H1 (cell line): Measurements from ENCODE around the gene PI4K2A. TPM values are rescaled to one million over a fixed set of nuclear protein-coding genes. Genes with fewer than 3 reads are reported as not detected.
A peak's percentile ranks its signal among the peaks of the same experiment; 100 is the strongest.

Experiments used
- CTCF ChIA-PET: fragments of 300-600 bp; sonication (Branson Sonifier 250); formaldehyde crosslinking; loops from one replicate; lab custom pipeline; 2021; ENCODE audit not compliant: partially characterized antibody; lab: Charles Lee
- POLR2A ChIA-PET: fragments of 300-600 bp; sonication (Branson Sonifier 250); formaldehyde crosslinking; loops from one replicate; lab custom pipeline; 2021; ENCODE audit warnings: inconsistent platforms; ENCODE audit not compliant: partially characterized antibody; lab: Charles Lee
- DNase-seq, 2 experiments: peaks; one replicate each; pipeline versions ENCODE4 v3.0.0 to v3.0.0-alpha.2; 2010 to 2022; ENCODE audit warnings: low spot score in 2 of 2, low read depth in 1 of 2, mixed read lengths in 1 of 2
- FAIRE-seq: peaks from 2 replicates; lab custom pipeline; 2011; peaks lifted over from hg19 to GRCh38; lab: Jason Lieb, UNC
- H2AFZ ChIP-seq: 2 replicates; pipeline ENCODE4 v1.8.1; 2012; ENCODE audit warnings: low read length, inconsistent platforms
- H2AK5ac ChIP-seq: 2 replicates; pipeline ENCODE4 v1.6.1; 2013; ENCODE audit warnings: low read depth, low read length
- H2BK120ac ChIP-seq: replicated peaks from 2 replicates; pipeline ENCODE3; 2013; ENCODE audit warnings: low read depth, low read length, inconsistent platforms
- H2BK12ac ChIP-seq: 2 replicates; pipeline ENCODE4 v1.6.1; 2013; ENCODE audit warnings: low read depth, low read length
- H2BK15ac ChIP-seq: 2 replicates; pipeline ENCODE4 v1.6.1; 2013; ENCODE audit warnings: low read length
- H2BK20ac ChIP-seq: 2 replicates; pipeline ENCODE4 v1.6.1; 2013; ENCODE audit warnings: low read length
- H2BK5ac ChIP-seq: 2 replicates; pipeline ENCODE4 v1.6.1; 2013; ENCODE audit warnings: low read depth, low read length
- H3K14ac ChIP-seq: 2 replicates; pipeline ENCODE4 v1.6.1; 2013; ENCODE audit warnings: inconsistent platforms; ENCODE audit not compliant: insufficient read length
- H3K18ac ChIP-seq: 2 replicates; pipeline ENCODE4 v1.6.1; 2013; ENCODE audit warnings: low read length; ENCODE audit errors: extremely low read depth
- H3K23ac ChIP-seq: 2 replicates; pipeline ENCODE4 v1.6.1; 2013; ENCODE audit warnings: inconsistent platforms; ENCODE audit not compliant: insufficient read length
- H3K23me2 ChIP-seq: 2 replicates; pipeline ENCODE4 v1.6.1; 2013; ENCODE audit warnings: low read depth, low read length
- H3K27ac ChIP-seq: 2 replicates; pipeline ENCODE4 v1.6.1; 2011; ENCODE audit warnings: low read depth, low read length, inconsistent platforms
- H3K27me3 ChIP-seq, 4 experiments: replicated peaks in 1 of 4; 1 replicate in 1 of 4; 2 replicates in 3 of 4; pipeline versions ENCODE4 v1.6.1 to v1.8.1; 2011 to 2013; ENCODE audit warnings: low read length in 3 of 4, mild to moderate bottlenecking in 3 of 4, inconsistent platforms in 2 of 4, mixed read lengths in 2 of 4, moderate library complexity in 1 of 4; ENCODE audit not compliant: control insufficient read depth in 3 of 4, insufficient read depth in 3 of 4; ENCODE audit errors: extremely low read depth in 1 of 4
- H3K36me3 ChIP-seq, 4 experiments: 2 replicates each; pipeline versions ENCODE4 v1.6.1 to v1.8.1; 2011 to 2013; ENCODE audit warnings: mild to moderate bottlenecking in 4 of 4, low read length in 3 of 4, moderate library complexity in 2 of 4, control low read depth in 1 of 4, inconsistent platforms in 1 of 4; ENCODE audit not compliant: insufficient read depth in 4 of 4, control insufficient read depth in 2 of 4
- H3K4ac ChIP-seq: replicated peaks from 2 replicates; pipeline ENCODE3; 2013; ENCODE audit warnings: low read length, low read depth, mixed read lengths, inconsistent platforms; ENCODE audit not compliant: insufficient read length
- H3K4me1 ChIP-seq, 4 experiments: replicated peaks in 1 of 4; 1 replicate in 1 of 4; 2 replicates in 3 of 4; pipeline versions ENCODE4 v1.6.1 to v1.8.1; 2011 to 2013; ENCODE audit warnings: low read length in 3 of 4, inconsistent platforms in 2 of 4, mixed read lengths in 1 of 4; ENCODE audit not compliant: insufficient read depth in 4 of 4, control insufficient read depth in 3 of 4
- H3K4me2 ChIP-seq, 2 experiments: 2 replicates each; pipeline versions ENCODE4 v1.6.1 to v1.8.1; 2011 to 2013; ENCODE audit warnings: low read depth in 2 of 2, low read length in 2 of 2, control low read depth in 1 of 2, inconsistent platforms in 1 of 2, mild to moderate bottlenecking in 1 of 2; ENCODE audit not compliant: insufficient read depth in 1 of 2
- H3K4me3 ChIP-seq, 4 experiments: fragments of 200-600, 300-600 bp in 1 of 4; sonication (generic), shearing (Covaris generic), sonication (Bioruptor Twin) in 1 of 4; 2 replicates each; pipeline versions ENCODE4 v1.5.1 to v1.8.1; 2011 to 2016; ENCODE audit warnings: low read length in 4 of 4, low read depth in 3 of 4, control low read depth in 2 of 4, inconsistent platforms in 2 of 4, mild to moderate bottlenecking in 2 of 4, mixed read lengths in 1 of 4, moderate library complexity in 1 of 4; ENCODE audit not compliant: insufficient read depth in 2 of 4; ENCODE audit errors: extremely low read depth in 1 of 4
- H3K56ac ChIP-seq: replicated peaks from 2 replicates; pipeline ENCODE3; 2013; ENCODE audit warnings: low read depth, mild to moderate bottlenecking, mixed read lengths, low read length, inconsistent platforms; ENCODE audit not compliant: insufficient read length
- H3K79me1 ChIP-seq: 2 replicates; pipeline ENCODE4 v1.6.1; 2013; ENCODE audit warnings: low read depth, low read length, control low read depth
- H3K79me2 ChIP-seq, 2 experiments: 2 replicates each; pipeline versions ENCODE4 v1.6.1 to v1.8.1; 2012 to 2013; ENCODE audit warnings: low read length in 2 of 2, mild to moderate bottlenecking in 2 of 2, inconsistent platforms in 1 of 2; ENCODE audit not compliant: insufficient read depth in 2 of 2, control insufficient read depth in 1 of 2
- H3K9ac ChIP-seq, 4 experiments: replicated peaks in 1 of 4; 1 replicate in 1 of 4; 2 replicates in 3 of 4; pipeline versions ENCODE4 v1.6.1 to v1.8.1; 2011 to 2013; ENCODE audit warnings: low read depth in 3 of 4, low read length in 3 of 4, control low read depth in 2 of 4, mild to moderate bottlenecking in 2 of 4, moderate library complexity in 2 of 4, inconsistent platforms in 1 of 4; ENCODE audit errors: extremely low read depth in 1 of 4
- H3K9me3 ChIP-seq, 2 experiments: 2 replicates each; pipeline versions ENCODE4 v1.6.1 to v1.8.1; 2012 to 2013; ENCODE audit warnings: mild to moderate bottlenecking in 2 of 2, moderate library complexity in 2 of 2, control low read depth in 1 of 2, inconsistent platforms in 1 of 2, low read depth in 1 of 2, low read length in 1 of 2, mixed read lengths in 1 of 2; ENCODE audit not compliant: insufficient read depth in 2 of 2
- H4K20me1 ChIP-seq, 2 experiments: replicated peaks in 1 of 2; 2 replicates each; pipeline versions ENCODE3 to v1.8.1; 2011 to 2013; ENCODE audit warnings: inconsistent platforms in 2 of 2, low read length in 2 of 2, mild to moderate bottlenecking in 1 of 2; ENCODE audit not compliant: insufficient read depth in 2 of 2, control insufficient read depth in 1 of 2
- H4K5ac ChIP-seq: 2 replicates; pipeline ENCODE4 v1.6.1; 2013; ENCODE audit warnings: low read length, low read depth, mixed read lengths, inconsistent platforms; ENCODE audit not compliant: insufficient read length
- H4K8ac ChIP-seq: 2 replicates; pipeline ENCODE4 v1.8.0; 2013; ENCODE audit warnings: mild to moderate bottlenecking, moderate library complexity, low read length, inconsistent platforms; ENCODE audit not compliant: insufficient read depth; ENCODE audit errors: extremely low read depth
- H4K91ac ChIP-seq: replicated peaks from 2 replicates; pipeline ENCODE3; 2013; ENCODE audit warnings: low read length, mixed read lengths, inconsistent platforms; ENCODE audit not compliant: insufficient read length
- RAD21 ChIP-seq, 2 experiments: IDR thresholded peaks in 1 of 2; conservative IDR thresholded peaks in 1 of 2; 2 replicates each; pipeline ENCODE4 v1.6.1; 2011; ENCODE audit warnings: low read depth in 2 of 2, low read length in 2 of 2, improper control_type of control experiment in 1 of 2, inconsistent platforms in 1 of 2, mild to moderate bottlenecking in 1 of 2, moderate library complexity in 1 of 2
- SP1 ChIP-seq: IDR thresholded peaks from 2 replicates; pipeline ENCODE4 v1.6.1; 2011; ENCODE audit warnings: low read depth, low read length
- SUZ12 ChIP-seq: fragments of 200-600 bp; sonication (generic); IDR thresholded peaks from 2 replicates; pipeline ENCODE4 v1.6.1; 2012; ENCODE audit warnings: mild to moderate bottlenecking, inconsistent platforms, low read length, moderate library complexity, mixed read lengths
- WGBS, 2 experiments: shearing (Covaris generic) in 1 of 2; methylation state at CpG; one replicate each; pipeline versions ENCODE4 v1.1.6 to v1.1.7; 2013 to 2015; ENCODE audit warnings: low lambda C conversion rate in 2 of 2, mixed read lengths in 2 of 2, inconsistent platforms in 1 of 2, low coverage in 1 of 2, missing lambda C conversion rate in 1 of 2; ENCODE audit not compliant: insufficient replicate concordance in 2 of 2, insufficient coverage in 1 of 2, insufficient read length in 1 of 2; ENCODE audit errors: extremely low coverage in 1 of 2, missing lambda C conversion rate in 1 of 2; 5-methylcytosine and 5-hydroxymethylcytosine counted together
- polyA plus RNA-seq, 7 experiments: library from polyadenylated mRNA; depleted of rRNA in 3 of 7; stranded (reverse) in 5 of 7; unstranded in 2 of 7; fragments of >200 nt in 5 of 7; fragments of 200-250 nt in 2 of 7; gene quantifications; 1 replicate in 5 of 7; 2 replicates in 1 of 7; 4 replicates in 1 of 7; pipeline versions ENCODE4 v1.2.1 to v1.2.3, GENCODE V29; 2011 to 2013; ENCODE audit warnings: missing spikeins in 2 of 7, mixed read lengths in 2 of 7
- total RNA-seq: library from RNA; stranded (reverse); fragmentation: NEBNext Ultra II Directional; extraction: Animal tissue kit (Norgen Biotek cat#: 25700); gene quantifications from 2 replicates; pipeline ENCODE4 v1.2.1, GENCODE V29; 2021
- TF ChIP-seq, protein P1 (sequence below), 3 experiments: IDR thresholded peaks; 1 replicate in 2 of 3; 2 replicates in 1 of 3; pipeline versions ENCODE4 v1.5.1 to v1.6.1; 2011; ENCODE audit warnings: low read length in 3 of 3, mild to moderate bottlenecking in 3 of 3, inconsistent platforms in 2 of 3, low read depth in 1 of 3, moderate library complexity in 1 of 3; ENCODE audit not compliant: insufficient read depth in 1 of 3; ENCODE audit errors: control extremely low read depth in 1 of 3

PI4K2A gene
- total and polyA plus RNA-seq, 2 of the 8 experiments (the other 6 are each of a cell fraction or from before 2014, with no cell fraction given) = 20.7 to 21.9 TPM

DNA sequence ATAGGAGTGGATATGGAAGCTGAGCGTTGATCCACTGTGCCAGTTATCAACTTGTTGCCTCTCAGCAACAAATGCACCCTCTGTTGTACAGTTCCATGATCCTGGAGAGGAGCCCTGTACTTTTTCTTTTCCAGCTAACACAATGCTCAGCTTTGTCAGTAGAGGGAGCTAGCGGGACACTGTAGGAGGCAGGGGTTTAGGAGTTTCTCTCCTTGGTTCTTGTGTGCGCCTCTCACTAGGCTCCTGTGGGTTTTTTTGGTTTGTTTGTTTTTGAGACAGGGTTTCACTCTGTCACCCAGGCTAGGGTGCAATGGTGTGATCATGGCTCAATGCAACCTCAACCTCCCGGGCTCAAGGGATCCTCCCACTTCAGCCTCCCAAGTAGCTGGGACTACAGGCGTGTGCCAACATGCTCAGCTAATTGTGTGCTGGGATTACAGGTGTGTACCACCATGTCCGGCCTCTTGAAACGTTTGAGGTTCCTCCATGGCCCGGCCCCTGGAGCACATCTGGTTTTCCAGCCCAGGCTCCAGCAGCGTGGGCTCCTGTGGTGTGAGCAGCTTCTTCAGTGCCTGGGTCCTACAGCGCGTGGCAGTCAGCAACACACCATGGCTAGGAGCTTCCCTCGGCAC, 61.1 kb downstream of the PI4K2A start:
- H4K20me1 ChIP-seq = no peaks in the 10 kb centered on the region
- no peak overlapping the region for H3K27ac ChIP-seq
- no peaks in the 10 kb centered on the region for H3K23me2 ChIP-seq
- H4K91ac ChIP-seq = no peak overlapping the region
- no peaks in the 10 kb centered on the region for H3K79me1 ChIP-seq
- no peak overlapping the region for H2BK5ac ChIP-seq
- DNase-seq (peak in 1 of 2 experiments; percentile 66), FAIRE-seq (peak; percentile 89)
- H3K4me3 ChIP-seq = no peak overlapping the region
- H3K9ac ChIP-seq = no peak overlapping the region
- H2AK5ac ChIP-seq = no peak overlapping the region
- no peak overlapping the region for H3K4me2 ChIP-seq
- no peak overlapping the region; the same call in 1 of the 2 replicates for H2BK15ac ChIP-seq
- ChIA-PET CTCF (interaction anchor here (0.7 to 20.9 kb wide), 30 partner anchors 8 to 1575 kb away, joined by 3 to 773 read pairs (median 5); partner anchors contain the start of genes AVPI1, MARVELD1 and ZFYVE27), POLR2A (interaction anchor here (0.9 to 2.9 kb wide), 9 partner anchors 8 to 50 kb away, joined by 3 to 23 read pairs (median 3); partner anchors contain the start of genes AVPI1 and MARVELD1)
- TF ChIP-seq SP1 (no peak), SUZ12 (no peak), RAD21 (IDR thresholded peaks at IDR 0.05 in 1 of 2, conservative IDR thresholded peaks at IDR 0.05 in 1 of 2; ENCODE audit: low read depth in 2 of 2, low read length in 2 of 2) (peak; percentile 92 to 94)
- TF ChIP-seq, protein P1, sequence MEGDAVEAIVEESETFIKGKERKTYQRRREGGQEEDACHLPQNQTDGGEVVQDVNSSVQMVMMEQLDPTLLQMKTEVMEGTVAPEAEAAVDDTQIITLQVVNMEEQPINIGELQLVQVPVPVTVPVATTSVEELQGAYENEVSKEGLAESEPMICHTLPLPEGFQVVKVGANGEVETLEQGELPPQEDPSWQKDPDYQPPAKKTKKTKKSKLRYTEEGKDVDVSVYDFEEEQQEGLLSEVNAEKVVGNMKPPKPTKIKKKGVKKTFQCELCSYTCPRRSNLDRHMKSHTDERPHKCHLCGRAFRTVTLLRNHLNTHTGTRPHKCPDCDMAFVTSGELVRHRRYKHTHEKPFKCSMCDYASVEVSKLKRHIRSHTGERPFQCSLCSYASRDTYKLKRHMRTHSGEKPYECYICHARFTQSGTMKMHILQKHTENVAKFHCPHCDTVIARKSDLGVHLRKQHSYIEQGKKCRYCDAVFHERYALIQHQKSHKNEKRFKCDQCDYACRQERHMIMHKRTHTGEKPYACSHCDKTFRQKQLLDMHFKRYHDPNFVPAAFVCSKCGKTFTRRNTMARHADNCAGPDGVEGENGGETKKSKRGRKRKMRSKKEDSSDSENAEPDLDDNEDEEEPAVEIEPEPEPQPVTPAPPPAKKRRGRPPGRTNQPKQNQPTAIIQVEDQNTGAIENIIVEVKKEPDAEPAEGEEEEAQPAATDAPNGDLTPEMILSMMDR (IDR thresholded peaks at IDR 0.05; ENCODE audit: control extremely low read depth in 1 of 3, insufficient read depth in 1 of 3, low read depth in 1 of 3, low read length in 3 of 3) = peak; percentile 51 to 94 (median 93)
- no peaks in the 10 kb centered on the region for H3K36me3 ChIP-seq
- peak overlapping the region; percentile 93 for H2AFZ ChIP-seq
- H2BK120ac ChIP-seq = no peak overlapping the region
- no peaks in the 10 kb centered on the region for H3K27me3 ChIP-seq
- H3K56ac ChIP-seq = no peak overlapping the region
- no peak overlapping the region for H4K5ac ChIP-seq
- no peaks in the 10 kb centered on the region for H3K9me3 ChIP-seq
- 65% methylated on average over 12 of the region's 12 CpGs; no CpG with 5 or more reads in 1 of the 2 experiments for WGBS, 2 experiments
- peaks cover 0 to 2% (median 0%) of the 10 kb centered on the region in 4 experiments; a peak in 2 of 7 replicates for H3K4me1 ChIP-seq
- no peaks in the 10 kb centered on the region for H3K79me2 ChIP-seq
- H3K14ac ChIP-seq = no peak overlapping the region
- peak overlapping the region; percentile 76; the same call in 1 of the 2 replicates for H4K8ac ChIP-seq
- no peak overlapping the region for H2BK20ac ChIP-seq
- no peak overlapping the region for H3K4ac ChIP-seq
- H3K23ac ChIP-seq = no peak overlapping the region
- H2BK12ac ChIP-seq = no peak overlapping the region; the same call in 1 of the 2 replicates
- H3K18ac ChIP-seq = no peak overlapping the region
